Thoracic aorta (tissue), 2 donors: ENCODE data around the gene THUMPD1. TPM values are rescaled to one million over a fixed set of nuclear protein-coding genes. Genes with fewer than 3 reads are reported as not detected.
A peak's percentile ranks its signal among the peaks of the same experiment; 100 is the strongest.
"Not testable (repeated sequence)": the region's sequence is repeated elsewhere in the genome, so short reads cannot be mapped to it uniquely, and the experiment has no call there.

ENCODE experiments used
- ATAC-seq: fragments of 150-250 bp; one replicate; pipeline ENCODE4 v1.8.0; 2017; ENCODE audit warnings: low read depth; ENCODE audit not compliant: insufficient number of reproducible peaks, low FRiP score
- DNase-seq: peaks from one replicate; pipeline ENCODE4 v3.0.0-alpha.2; 2020; ENCODE audit warnings: low spot score
- H3K27ac ChIP-seq, 2 donors: fragments of 200-600 bp; sonication (generic); 1 replicate in 1 of 2; 2 replicates in 1 of 2; pipeline ENCODE4 v1.5.1; 2016; ENCODE audit warnings: mild to moderate bottlenecking in 2 of 2, moderate library complexity in 2 of 2
- H3K27me3 ChIP-seq: fragments of 200-600 bp; sonication (generic); replicated peaks from 2 replicates; pipeline ENCODE4 v1.6.0; 2016; ENCODE audit warnings: mild to moderate bottlenecking; ENCODE audit not compliant: insufficient read depth
- H3K36me3 ChIP-seq: fragments of 200-600 bp; sonication (generic); one replicate; pipeline ENCODE4 v1.5.1; 2016
- H3K4me1 ChIP-seq, 2 donors: fragments of 200-600 bp; sonication (generic); 1 replicate in 1 of 2; 2 replicates in 1 of 2; pipeline versions ENCODE4 v1.5.1 to v1.6.0; 2016; ENCODE audit warnings: low read depth in 2 of 2, mild to moderate bottlenecking in 1 of 2; ENCODE audit not compliant: control insufficient read depth in 1 of 2
- H3K4me3 ChIP-seq: fragments of 200-600 bp; sonication (generic); 2 replicates; pipeline ENCODE4 v1.5.1; 2016; ENCODE audit warnings: mild to moderate bottlenecking
- H3K9me3 ChIP-seq: fragments of 200-600 bp; sonication (generic); 2 replicates; pipeline ENCODE4 v1.5.1; 2016
- CTCF ChIP-seq: fragments of 200-600 bp; sonication (generic); IDR thresholded peaks from one replicate; pipeline ENCODE4 v1.5.1; 2019; ENCODE audit warnings: antibody characterized with exemption
- total RNA-seq, 2 donors: library from RNA; depleted of rRNA; stranded (reverse); fragments of >200 nt; gene quantifications; one replicate each; pipeline versions ENCODE4 v1.1.0 to v1.2.3, GENCODE V29; 2016

THUMPD1 gene
- total RNA-seq, 2 donors from 2014 or later, result 64.5 to 73.2 TPM

GRCh38 chr16:20762404-20763123 is 20.9 kb upstream of the THUMPD1 start:
- Histone ChIP-seq H3K4me3 (no peak overlapping the region), H3K4me1 (no peaks in the 10 kb centered on the region), H3K9me3 (no peaks in the 10 kb centered on the region), H3K36me3 (no peaks in the 10 kb centered on the region), H3K27me3 (no peaks in the 10 kb centered on the region), H3K27ac (peak overlapping the region in 1 of 2 donors; percentile 46)
- ATAC-seq (no peak), DNase-seq (no peak)
- TF ChIP-seq CTCF, result no peak

GRCh38 chr16:20761175-20761574 is 19.6 kb upstream of the THUMPD1 start:
- no peak for TF ChIP-seq CTCF
- Histone ChIP-seq H3K9me3 (no peaks in the 10 kb centered on the region), H3K4me1 (no peaks in the 10 kb centered on the region), H3K36me3 (no peaks in the 10 kb centered on the region), H3K27me3 (no peaks in the 10 kb centered on the region), H3K27ac (no peak overlapping the region), H3K4me3 (no peak overlapping the region)
- ATAC-seq, result no peak
- no peak for DNase-seq

GRCh38 chr16:20760346-20760745 is 18.7 kb upstream of the THUMPD1 start:
- DNase-seq (no peak), ATAC-seq (no peak)
- no peaks in the 10 kb centered on the region for H3K36me3 ChIP-seq
- TF ChIP-seq CTCF, result no peak
- H3K9me3 ChIP-seq, result no peaks in the 10 kb centered on the region
- no peak overlapping the region for H3K27ac ChIP-seq
- H3K4me3 ChIP-seq, result no peak overlapping the region
- no peaks in the 10 kb centered on the region for H3K4me1 ChIP-seq
- no peaks in the 10 kb centered on the region for H3K27me3 ChIP-seq

- H3K27me3 ChIP-seq, H3K27ac ChIP-seq, H3K4me3 ChIP-seq, H3K36me3 ChIP-seq, ATAC-seq, DNase-seq, H3K9me3 ChIP-seq, H3K4me1 ChIP-seq: not testable (repeated sequence)
Measured at GRCh38 chr16:20755799-20756198, 14.2 kb upstream of the THUMPD1 start.

GRCh38 chr16:20755238-20755637 is 13.6 kb upstream of the THUMPD1 start:
- H3K4me3 ChIP-seq, result no peak overlapping the region
- no peaks in the 10 kb centered on the region for H3K9me3 ChIP-seq
- DNase-seq (no peak), ATAC-seq (no peak)
- no peak overlapping the region for H3K27ac ChIP-seq
- no peak for TF ChIP-seq CTCF
- no peaks in the 10 kb centered on the region for H3K36me3 ChIP-seq
- H3K27me3 ChIP-seq, result no peaks in the 10 kb centered on the region
- H3K4me1 ChIP-seq, result no peaks in the 10 kb centered on the region

GRCh38 chr16:20753727-20754126 is 12.1 kb upstream of the THUMPD1 start:
- H3K36me3 ChIP-seq, result no peaks in the 10 kb centered on the region
- no peaks in the 10 kb centered on the region for H3K4me1 ChIP-seq
- no peaks in the 10 kb centered on the region for H3K9me3 ChIP-seq
- no peak overlapping the region for H3K4me3 ChIP-seq
- H3K27me3 ChIP-seq, result no peaks in the 10 kb centered on the region
- ATAC-seq (no peak), DNase-seq (no peak)
- no peak overlapping the region for H3K27ac ChIP-seq
- no peak for TF ChIP-seq CTCF
